Right cardiac atrium (tissue), 5 donors: ENCODE data around the gene OSBPL10. TPM values are rescaled to one million over a fixed set of nuclear protein-coding genes. Genes with fewer than 3 reads are reported as not detected.
A peak's percentile ranks its signal among the peaks of the same experiment; 100 is the strongest.

Experiments used
- ATAC-seq, 2 donors: fragments of 200-7000 bp; cut with Tn5 transposase; one replicate each; pipeline versions ENCODE4 v1.8.0 to v1.9.1; 2020; ENCODE audit warnings: moderate library complexity in 2 of 2, mild to moderate bottlenecking in 1 of 2
- DNase-seq, 3 donors: peaks; one replicate each; pipeline ENCODE4 v3.0.0-alpha.2; 2020
- H3K27ac ChIP-seq: one replicate; pipeline ENCODE4 v1.5.1; 2013; ENCODE audit warnings: mild to moderate bottlenecking, low read length, control low read depth, moderate library complexity
- H3K27me3 ChIP-seq: one replicate; pipeline ENCODE4 v1.6.1; 2013; ENCODE audit not compliant: control insufficient read depth, insufficient read depth
- H3K4me1 ChIP-seq: one replicate; pipeline ENCODE4 v1.6.1; 2013; ENCODE audit warnings: low read length; ENCODE audit not compliant: control insufficient read depth, insufficient read depth
- H3K4me3 ChIP-seq: one replicate; pipeline ENCODE4 v1.5.1; 2013; ENCODE audit warnings: low read length, control low read depth
- H3K9me3 ChIP-seq: one replicate; pipeline ENCODE4 v1.6.1; 2013; ENCODE audit warnings: low read length; ENCODE audit not compliant: control insufficient read depth
- WGBS: extraction: QIAGEN DNeasy Blood & Tissue Kit; methylation state at CpG from one replicate; pipeline ENCODE4 v1.1.7; 2013; 5-methylcytosine and 5-hydroxymethylcytosine counted together
- intact Hi-C, 4 donors: fragments of 100-400 bp; cut with DNase I; formaldehyde crosslinking; loops; one replicate each; pipeline versions ENCODE4 v1.11.0 to v1.14.0; 2022 to 2023
- polyA plus RNA-seq: library from polyadenylated mRNA; stranded (reverse); fragments of 200-250 nt; gene quantifications from one replicate; pipeline ENCODE4 v1.2.3, GENCODE V29; 2013
- total RNA-seq, 4 donors: library from RNA; stranded (reverse); fragmentation: NEBNext Ultra II Directional; extraction: Animal tissue kit (Norgen Biotek cat#: 25700); gene quantifications; one replicate each; pipeline ENCODE4 v1.2.1, GENCODE V29; 2021
- donor health status: healthy with polysubstance abuse.
- donor health status: DM: no; HTN: yes; CAD: no.
- donor health status: DM: no; HTN: no; CAD: no.
- donor health status: DM: no; HTN: yes; CAD: no; lungs with severe emphysema.
- donor health status: DM: yes; HTN: yes; CAD: no.

OSBPL10 gene
- total and polyA plus RNA-seq, 5 donors = 2.2 to 5.9 (median 4.9) TPM

GRCh38 chr3:31885235-31885634 is 95.8 kb downstream of the OSBPL10 start:
- DNase-seq (no peak), ATAC-seq (no peak)
- H3K27ac ChIP-seq = no peak overlapping the region
- intact Hi-C loops = no loop called here
- 95% methylated on average over 3 of the region's 3 CpGs for WGBS
- no peaks in the 10 kb centered on the region for H3K4me1 ChIP-seq
- H3K9me3 ChIP-seq = no peaks in the 10 kb centered on the region
- no peaks in the 10 kb centered on the region for H3K27me3 ChIP-seq
- H3K4me3 ChIP-seq = no peak overlapping the region

GRCh38 chr3:31884251-31884650 is 96.8 kb downstream of the OSBPL10 start:
- Histone ChIP-seq H3K9me3 (no peaks in the 10 kb centered on the region), H3K4me3 (no peak overlapping the region), H3K4me1 (peaks cover 2% of the 10 kb centered on the region), H3K27me3 (no peaks in the 10 kb centered on the region), H3K27ac (no peak overlapping the region)
- no peak for ATAC-seq
- DNase-seq = no peak
- intact Hi-C loops = no loop called here
- WGBS = 91% methylated on average over 1 of the region's 1 CpG

GRCh38 chr3:31882895-31883294 is 98.2 kb downstream of the OSBPL10 start:
- 83% methylated on average over 3 of the region's 3 CpGs for WGBS
- intact Hi-C loops = no loop called here
- no peak for ATAC-seq

GRCh38 chr3:31882431-31882830 is 98.6 kb downstream of the OSBPL10 start:
- H3K27me3 ChIP-seq = no peaks in the 10 kb centered on the region
- H3K9me3 ChIP-seq = no peaks in the 10 kb centered on the region
- H3K4me3 ChIP-seq = no peak overlapping the region
- no peak for DNase-seq
- no peak for ATAC-seq
- H3K4me1 ChIP-seq = peaks cover 2% of the 10 kb centered on the region
- intact Hi-C loops = no loop called here
- WGBS = 87% methylated on average over 4 of the region's 4 CpGs
- H3K27ac ChIP-seq = no peak overlapping the region

More at GRCh38 chr3:31882895-31883294, 98.2 kb downstream of the OSBPL10 start:
- Histone ChIP-seq H3K27ac (no peak overlapping the region), H3K4me3 (no peak overlapping the region), H3K9me3 (no peaks in the 10 kb centered on the region), H3K27me3 (no peaks in the 10 kb centered on the region), H3K4me1 (peaks cover 2% of the 10 kb centered on the region)
- DNase-seq = no peak

- intact Hi-C loops = no loop called here
- no peak for DNase-seq
- peaks cover 2% of the 10 kb centered on the region for H3K4me1 ChIP-seq
- no peaks in the 10 kb centered on the region for H3K27me3 ChIP-seq
- WGBS = 87% methylated on average over 4 of the region's 4 CpGs
- no peaks in the 10 kb centered on the region for H3K9me3 ChIP-seq
- ATAC-seq = no peak
- H3K27ac ChIP-seq = no peak overlapping the region
- H3K4me3 ChIP-seq = no peak overlapping the region
Observed at GRCh38 chr3:31880482-31881078, 100.5 kb downstream of the OSBPL10 start.

- peaks cover 2% of the 10 kb centered on the region for H3K4me1 ChIP-seq
- 93% methylated on average over 4 of the region's 4 CpGs for WGBS
Observed at GRCh38 chr3:31880020-31880419, 101.0 kb downstream of the OSBPL10 start.

GRCh38 chr3:31879365-31879764 is 101.7 kb downstream of the OSBPL10 start:
- Histone ChIP-seq H3K9me3 (no peaks in the 10 kb centered on the region), H3K27ac (no peak overlapping the region), H3K27me3 (no peaks in the 10 kb centered on the region), H3K4me3 (no peak overlapping the region), H3K4me1 (peaks cover 2% of the 10 kb centered on the region)
- intact Hi-C loops = no loop called here
- WGBS = 96% methylated on average over 6 of the region's 6 CpGs
- DNase-seq (no peak), ATAC-seq (no peak)

More at GRCh38 chr3:31880020-31880419, 101.0 kb downstream of the OSBPL10 start:
- intact Hi-C loops = no loop called here
- DNase-seq = no peak
- no peak for ATAC-seq
- no peak overlapping the region for H3K4me3 ChIP-seq
- no peaks in the 10 kb centered on the region for H3K27me3 ChIP-seq
- no peak overlapping the region for H3K27ac ChIP-seq
- H3K9me3 ChIP-seq = no peaks in the 10 kb centered on the region

- ATAC-seq (peak; percentile 23 to 72), DNase-seq (no peak)
- WGBS = 62% methylated on average over 7 of the region's 7 CpGs
- Histone ChIP-seq H3K27me3 (no peaks in the 10 kb centered on the region), H3K9me3 (no peaks in the 10 kb centered on the region), H3K27ac (no peak overlapping the region), H3K4me1 (peaks cover 2% of the 10 kb centered on the region), H3K4me3 (no peak overlapping the region)
- intact Hi-C loops = no loop called here
Observed at GRCh38 chr3:31878231-31878838, 102.7 kb downstream of the OSBPL10 start.

GRCh38 chr3:31876331-31876730 is 104.7 kb downstream of the OSBPL10 start:
- DNase-seq = no peak
- Histone ChIP-seq H3K9me3 (no peaks in the 10 kb centered on the region), H3K27ac (no peak overlapping the region), H3K4me3 (no peak overlapping the region), H3K27me3 (no peaks in the 10 kb centered on the region), H3K4me1 (peaks cover 2% of the 10 kb centered on the region)
- 76% methylated on average over 7 of the region's 7 CpGs for WGBS
- intact Hi-C loops = no loop called here
- ATAC-seq = no peak

GRCh38 chr3:31875437-31875836 is 105.6 kb downstream of the OSBPL10 start:
- no peak for DNase-seq
- H3K27ac ChIP-seq = no peak overlapping the region
- no peaks in the 10 kb centered on the region for H3K27me3 ChIP-seq
- H3K4me1 ChIP-seq = peaks cover 2% of the 10 kb centered on the region
- H3K4me3 ChIP-seq = no peak overlapping the region
- intact Hi-C loops = no loop called here
- H3K9me3 ChIP-seq = no peaks in the 10 kb centered on the region
- no peak for ATAC-seq
- 98% methylated on average over 2 of the region's 2 CpGs for WGBS

GRCh38 chr3:31873254-31873820 is 107.7 kb downstream of the OSBPL10 start:
- intact Hi-C loops = no loop called here
- no peak for DNase-seq
- H3K4me3 ChIP-seq = no peak overlapping the region
- H3K27me3 ChIP-seq = no peaks in the 10 kb centered on the region
- H3K9me3 ChIP-seq = no peaks in the 10 kb centered on the region
- 83% methylated on average over 5 of the region's 5 CpGs for WGBS
- no peak for ATAC-seq
- no peak overlapping the region for H3K27ac ChIP-seq
- no peaks in the 10 kb centered on the region for H3K4me1 ChIP-seq
